ENCODE measurements around the gene TRHDE. TPM values are rescaled to one million over a fixed set of nuclear protein-coding genes. Genes with fewer than 3 reads are reported as not detected.

Gene TRHDE
- total and polyA plus RNA-seq, 9 of the 15 experiments (the other 6 are each of a cell fraction or from before 2014, with no cell fraction given): 0.03 to 0.29 (median 0.09) TPM

DNA sequence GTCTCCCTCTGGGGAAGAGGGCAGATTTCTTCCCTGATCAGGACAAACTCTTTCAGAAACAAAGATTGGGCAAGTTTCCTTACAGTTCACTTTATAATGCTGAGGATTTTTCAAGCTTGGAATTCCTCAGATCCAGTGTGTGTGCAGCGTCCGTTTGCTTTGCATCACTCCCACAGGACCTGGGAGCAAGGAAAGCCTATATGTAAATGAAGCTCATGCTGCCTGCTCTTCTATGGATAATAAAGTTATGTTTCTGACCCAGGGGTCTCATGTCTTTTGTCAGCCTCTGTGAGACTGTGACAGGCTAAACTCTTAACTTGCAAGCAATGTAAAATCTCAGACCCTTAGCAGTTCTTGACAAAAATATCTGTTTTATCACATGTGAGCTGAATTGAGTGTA is 41.6 kb downstream of the TRHDE start (continued):
- TF ChIP-seq NR2C2 (CRISPR knock-in tag; IDR thresholded peaks at IDR 0.05) (no peak), NR2C2 (tag; IDR thresholded peaks at IDR 0.05) (no peak), ZNF584 (CRISPR knock-in tag; IDR thresholded peaks at IDR 0.05; ENCODE audit: low read depth) (no peak), BCLAF1 (IDR thresholded peaks at IDR 0.05; ENCODE audit: borderline replicate concordance in 1 of 2, control insufficient read depth in 1 of 2, low read depth in 2 of 2, low read length in 1 of 2) (no peak)

DNA sequence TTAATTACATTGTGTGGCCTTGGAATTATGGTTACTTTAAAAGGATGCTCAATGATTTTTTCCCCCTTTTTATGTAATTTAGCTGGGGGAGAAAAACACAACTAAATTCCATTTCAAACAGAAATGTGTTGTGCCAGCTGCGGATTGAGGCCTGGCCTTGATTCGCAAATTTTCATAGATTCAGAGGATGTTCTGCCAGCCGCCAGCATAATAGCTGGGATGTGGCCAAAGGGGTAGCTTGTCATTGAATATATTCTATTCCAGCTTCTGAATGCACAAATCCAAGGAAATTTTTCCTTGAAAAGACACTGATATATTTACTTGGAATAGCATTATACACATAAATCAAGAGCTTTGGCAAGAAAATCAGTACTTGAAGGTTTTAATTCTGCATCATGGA is 43.7 kb downstream of the TRHDE start:
- H3K9me3 ChIP-seq (replicated peaks; ENCODE audit: control insufficient read depth, insufficient read depth, low read depth, low read length): no peaks in the 10 kb centered on the region
- no peaks in the 10 kb centered on the region for H3K4me1 ChIP-seq (replicated peaks in 1 of 2; ENCODE audit: control insufficient read depth in 2 of 2, insufficient read depth in 2 of 2, low read length in 2 of 2)
- WGBS (ENCODE audit: insufficient coverage, low coverage, missing lambda C conversion rate): 0% methylated on average over 3 of the region's 3 CpGs
- no peak overlapping the region for H2AFZ ChIP-seq (ENCODE audit: low read depth, low read length)
- H3K79me2 ChIP-seq (ENCODE audit: control insufficient read depth, insufficient read depth, low read length): no peaks in the 10 kb centered on the region
- in situ Hi-C loops (cut with MboI): no loop called here
- POLR2A ChIA-PET: no interaction called here
- no peak overlapping the region for H3K27ac ChIP-seq (ENCODE audit: extremely low read depth, low read depth, low read length)
- no peaks in the 10 kb centered on the region for H4K20me1 ChIP-seq (replicated peaks; ENCODE audit: control insufficient read depth, insufficient read depth, low read length)
- ATAC-seq (no peak), FAIRE-seq (no peak), DNase-seq (ENCODE audit: extremely low read depth in 1 of 4, low spot score in 3 of 4) (no peak)
- no TSS peak for BruUV-seq (replicated peaks)
- no peak overlapping the region for H3K4me2 ChIP-seq (ENCODE audit: insufficient read depth, low read length)
- no peak overlapping the region for H3K4me3 ChIP-seq
- H3K9ac ChIP-seq (ENCODE audit: insufficient read depth in 1 of 2, low read depth in 2 of 2, low read length in 2 of 2): no peak overlapping the region
- H3K27me3 ChIP-seq (ENCODE audit: control insufficient read depth in 2 of 2, insufficient read depth in 2 of 2, low read length in 2 of 2): no peaks in the 10 kb centered on the region
- intact Hi-C loops (cut with micrococcal nuclease): no loop called here
- no peak for TF ChIP-seq DACH1 (IDR thresholded peaks at IDR 0.05; ENCODE audit: partially characterized antibody)
- TF ChIP-seq MYBL2 (IDR thresholded peaks at IDR 0.05; ENCODE audit: low read depth): no peak
- TF ChIP-seq MYBL2 (CRISPR knock-in tag; IDR thresholded peaks at IDR 0.05; ENCODE audit: borderline replicate concordance): no peak
- no peak for TF ChIP-seq BACH1 (tag; IDR thresholded peaks at IDR 0.05)
- TF ChIP-seq GABPA (tag; conservative IDR thresholded peaks at IDR 0.05; ENCODE audit: low read depth): no peak
- TF ChIP-seq EWSR1 (IDR thresholded peaks at IDR 0.05; ENCODE audit: borderline replicate concordance, low read depth, partially characterized antibody): no peak
- no peak for TF ChIP-seq CSDE1 (IDR thresholded peaks at IDR 0.05)
- no peak for TF ChIP-seq TCFL5 (CRISPR knock-in tag; conservative IDR thresholded peaks at IDR 0.05)
- TF ChIP-seq POU5F1 (IDR thresholded peaks at IDR 0.05; ENCODE audit: borderline replicate concordance, low read depth, low read length, partially characterized antibody): no peak
- TF ChIP-seq GABPB1 (CRISPR knock-in tag; IDR thresholded peaks at IDR 0.05): no peak
- TF ChIP-seq, protein P1, sequence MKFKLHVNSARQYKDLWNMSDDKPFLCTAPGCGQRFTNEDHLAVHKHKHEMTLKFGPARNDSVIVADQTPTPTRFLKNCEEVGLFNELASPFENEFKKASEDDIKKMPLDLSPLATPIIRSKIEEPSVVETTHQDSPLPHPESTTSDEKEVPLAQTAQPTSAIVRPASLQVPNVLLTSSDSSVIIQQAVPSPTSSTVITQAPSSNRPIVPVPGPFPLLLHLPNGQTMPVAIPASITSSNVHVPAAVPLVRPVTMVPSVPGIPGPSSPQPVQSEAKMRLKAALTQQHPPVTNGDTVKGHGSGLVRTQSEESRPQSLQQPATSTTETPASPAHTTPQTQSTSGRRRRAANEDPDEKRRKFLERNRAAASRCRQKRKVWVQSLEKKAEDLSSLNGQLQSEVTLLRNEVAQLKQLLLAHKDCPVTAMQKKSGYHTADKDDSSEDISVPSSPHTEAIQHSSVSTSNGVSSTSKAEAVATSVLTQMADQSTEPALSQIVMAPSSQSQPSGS (CRISPR knock-in tag; IDR thresholded peaks at IDR 0.05): no peak
- no peaks in the 10 kb centered on the region for H3K9me1 ChIP-seq (ENCODE audit: control insufficient read depth, insufficient read depth, low read length)
- H3K36me3 ChIP-seq (ENCODE audit: control insufficient read depth, insufficient read depth, low read length): no peaks in the 10 kb centered on the region
- CTCF ChIA-PET (ENCODE audit: low intra/inter-chr PET ratio): no interaction called here
